Calu3 (cell line): Measurements from ENCODE around the gene ATP2A1. TPM values are rescaled to one million over a fixed set of nuclear protein-coding genes. Genes with fewer than 3 reads are reported as not detected.

Experiments
- BruUV-seq: library from RNA; stranded (reverse); fragments of 400-500 nt; replicated peaks from 2 replicates; lab custom pipeline; 2021; lab: Mats Ljungman, UMichigan
- CTCF ChIA-PET: fragments of 300-600 bp; sonication (Branson Sonifier 250); formaldehyde crosslinking; loops from one replicate; lab custom pipeline; 2022; ENCODE audit warnings: antibody characterized with exemption; lab: Charles Lee
- DNase-seq: peaks from one replicate; pipeline ENCODE4 v3.0.0; 2022
- H3K27ac Mint-ChIP-seq: one replicate; pipeline ENCODE4 v1.8.0; 2022; ENCODE audit warnings: mixed read lengths; ENCODE audit not compliant: unreplicated experiment
- H3K27me3 Mint-ChIP-seq: one replicate; pipeline ENCODE4 v1.8.0; 2022; ENCODE audit warnings: mixed read lengths; ENCODE audit not compliant: unreplicated experiment
- H3K36me3 Mint-ChIP-seq: one replicate; pipeline ENCODE4 v1.8.0; 2022; ENCODE audit warnings: mild to moderate bottlenecking, moderate library complexity, mixed read lengths; ENCODE audit not compliant: insufficient read depth, unreplicated experiment
- H3K4me1 Mint-ChIP-seq: one replicate; pipeline ENCODE4 v1.8.0; 2022; ENCODE audit warnings: mild to moderate bottlenecking, low read depth, mixed read lengths; ENCODE audit not compliant: unreplicated experiment
- H3K4me3 Mint-ChIP-seq: one replicate; pipeline ENCODE4 v1.8.0; 2022; ENCODE audit warnings: mild to moderate bottlenecking, low read depth, moderate library complexity, mixed read lengths; ENCODE audit not compliant: unreplicated experiment
- H3K9me3 Mint-ChIP-seq: one replicate; pipeline ENCODE4 v1.8.0; 2022; ENCODE audit warnings: low read depth, mixed read lengths; ENCODE audit not compliant: unreplicated experiment
- CTCF ChIP-seq: fragments of 200-600 bp; IDR thresholded peaks from one replicate; pipeline ENCODE4 v1.8.0; 2022; ENCODE audit warnings: antibody characterized with exemption; ENCODE audit not compliant: unreplicated experiment
- intact Hi-C: fragments of 100-400 bp; cut with micrococcal nuclease; formaldehyde crosslinking; loops from one replicate; pipeline ENCODE4 v1.10.0; 2022; ENCODE audit not compliant: unreplicated experiment
- total RNA-seq: library from RNA; stranded (reverse); gene quantifications from 2 replicates; pipeline ENCODE4 v1.2.3, GENCODE V29; 2022

ATP2A1 gene
- total RNA-seq, 1 experiment from 2014 or later, result 5.7 TPM

DNA sequence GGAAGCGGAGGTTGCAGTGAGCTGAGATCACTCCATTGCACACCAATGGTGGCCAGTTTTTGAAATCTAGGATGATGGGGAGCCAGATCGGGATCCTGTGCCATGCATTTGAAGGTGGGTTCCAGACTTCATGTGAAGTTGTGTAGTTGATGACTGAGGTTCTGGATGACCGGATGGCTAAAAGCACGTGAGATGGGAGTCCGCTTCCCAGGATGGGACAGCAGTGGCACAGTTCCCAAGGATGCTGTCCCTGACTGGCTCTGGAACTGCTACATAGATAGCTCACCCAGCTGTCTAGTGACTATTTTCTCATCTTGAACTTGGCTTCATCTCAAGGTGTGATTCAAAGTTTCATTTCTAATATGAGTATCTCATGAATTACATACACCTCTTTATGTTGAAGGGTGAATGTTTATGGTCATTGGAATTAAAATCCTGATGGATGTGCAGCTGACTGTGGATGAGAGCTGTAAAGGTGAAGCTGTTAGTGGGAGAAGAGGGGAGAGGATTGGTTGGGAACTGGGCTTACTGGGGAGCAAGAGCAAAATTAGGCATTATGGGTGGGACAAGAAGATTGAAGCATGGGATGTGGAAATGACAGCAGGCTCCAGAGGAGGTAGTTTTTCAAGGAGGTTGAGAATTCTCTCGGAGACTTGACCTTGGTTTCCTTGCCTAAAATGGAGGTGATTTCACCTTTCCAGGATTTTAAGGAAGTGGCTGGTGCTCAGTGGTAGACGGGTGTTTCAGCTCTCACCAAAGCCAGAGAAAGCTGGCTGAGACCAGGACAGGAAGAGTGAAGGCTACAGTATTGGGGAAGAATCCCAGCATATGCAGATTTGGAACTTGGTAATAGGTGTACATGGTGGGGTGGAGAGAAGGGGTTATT, 40.4 kb upstream of the ATP2A1 start:
- intact Hi-C loops, result no loop called here
- Mint-ChIP-seq H3K4me3 (no peak overlapping the region), H3K4me1 (peaks cover 11% of the 10 kb centered on the region), H3K27ac (peak overlapping the region; percentile 8), H3K9me3 (no peaks in the 10 kb centered on the region), H3K36me3 (peaks cover 95% of the 10 kb centered on the region), H3K27me3 (no peaks in the 10 kb centered on the region)
- TF ChIP-seq CTCF, result no peak
- no TSS peak for BruUV-seq
- CTCF ChIA-PET, result no interaction called here
- DNase-seq, result no peak

DNA sequence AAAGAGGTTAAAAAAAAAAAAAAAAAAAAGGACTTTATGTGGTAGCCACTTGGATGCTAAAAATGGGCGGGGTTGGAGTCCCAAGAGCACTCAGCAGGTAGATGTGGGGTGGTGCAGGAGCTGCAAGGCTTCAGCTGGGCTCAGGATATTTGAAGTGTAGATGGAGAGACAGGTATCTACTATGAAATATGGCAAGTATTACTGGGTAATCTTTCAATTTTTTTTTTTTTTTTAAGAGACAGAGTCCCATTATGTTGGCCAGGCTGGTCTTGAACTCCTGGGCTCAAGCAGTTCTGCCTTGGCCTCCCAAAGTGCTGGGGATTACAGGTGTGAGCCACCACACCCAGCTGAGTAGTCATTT, 39.8 kb upstream of the ATP2A1 start:
- Mint-ChIP-seq H3K36me3 (peaks cover 95% of the 10 kb centered on the region), H3K9me3 (no peaks in the 10 kb centered on the region), H3K4me1 (peaks cover 5% of the 10 kb centered on the region), H3K4me3 (no peak overlapping the region), H3K27me3 (no peaks in the 10 kb centered on the region), H3K27ac (peak overlapping the region; percentile 23)
- CTCF ChIA-PET, result no interaction called here
- no peak for TF ChIP-seq CTCF
- intact Hi-C loops, result no loop called here
- DNase-seq, result no peak
- no TSS peak for BruUV-seq

DNA sequence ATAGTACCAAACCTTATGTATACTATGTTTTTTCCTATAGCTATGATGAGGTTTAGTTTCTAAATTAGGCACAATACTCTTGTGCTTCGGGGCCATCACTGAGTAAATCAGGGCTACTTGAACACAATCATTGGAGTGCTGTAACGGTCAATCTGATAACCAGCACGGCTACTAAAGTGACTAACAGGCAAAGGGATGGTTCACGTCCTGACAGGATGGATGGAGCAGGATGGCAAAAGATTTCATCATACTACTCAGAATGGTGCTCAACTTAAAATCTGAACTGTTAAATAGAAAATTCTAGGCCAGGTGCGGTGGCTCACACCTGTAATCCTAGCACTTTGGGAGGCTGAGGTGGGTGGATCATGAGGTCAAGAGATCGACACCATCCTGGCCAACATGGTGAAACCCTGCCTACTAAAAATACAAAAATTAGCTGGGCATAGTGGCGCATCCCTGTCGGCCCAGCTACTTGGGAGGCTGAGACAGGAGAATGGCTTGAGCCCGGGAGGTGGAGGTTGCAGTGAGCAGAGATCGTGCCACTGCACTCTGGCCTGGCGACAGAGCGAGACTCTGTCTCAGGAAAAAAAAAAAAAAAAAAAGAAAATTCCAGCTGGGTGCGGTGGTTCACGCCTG, 39.2 kb upstream of the ATP2A1 start:
- peaks cover 92% of the 10 kb centered on the region for H3K36me3 Mint-ChIP-seq
- intact Hi-C loops, result no loop called here
- TF ChIP-seq CTCF, result no peak
- CTCF ChIA-PET, result no interaction called here
- peak overlapping the region; percentile 23 for H3K27ac Mint-ChIP-seq
- no peak for DNase-seq
- no TSS peak for BruUV-seq
- H3K4me1 Mint-ChIP-seq, result peaks cover under 1% of the 10 kb centered on the region
- no peaks in the 10 kb centered on the region for H3K9me3 Mint-ChIP-seq
- no peak overlapping the region for H3K4me3 Mint-ChIP-seq
- H3K27me3 Mint-ChIP-seq, result no peaks in the 10 kb centered on the region

DNA sequence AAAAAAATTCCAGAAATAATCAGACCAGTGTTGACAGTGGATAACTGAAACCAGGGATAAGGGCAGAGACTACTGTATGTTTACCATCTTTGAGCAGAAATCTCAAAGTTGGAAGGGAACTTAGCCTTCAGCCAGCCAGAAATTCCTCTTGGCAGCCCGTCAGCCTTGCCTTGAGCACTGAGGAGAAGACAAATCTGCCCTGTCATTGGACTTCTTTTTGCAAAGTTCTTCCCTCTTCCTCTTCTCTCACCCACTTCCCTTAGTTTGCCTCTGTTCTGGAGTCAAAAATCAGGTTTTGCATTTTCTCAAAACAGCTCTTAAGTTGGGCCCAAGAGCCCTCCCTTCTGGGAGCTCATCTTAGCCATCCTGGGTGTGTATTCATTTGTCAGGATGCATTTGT, 38.4 kb upstream of the ATP2A1 start:
- DNase-seq, result no peak
- H3K9me3 Mint-ChIP-seq, result no peaks in the 10 kb centered on the region
- CTCF ChIA-PET, result no interaction called here
- no peak overlapping the region for H3K4me3 Mint-ChIP-seq
- peak overlapping the region; percentile 42 for H3K27ac Mint-ChIP-seq
- H3K4me1 Mint-ChIP-seq, result peaks cover 8% of the 10 kb centered on the region
- intact Hi-C loops, result no loop called here
- peaks cover 92% of the 10 kb centered on the region for H3K36me3 Mint-ChIP-seq
- BruUV-seq, result no TSS peak
- H3K27me3 Mint-ChIP-seq, result no peaks in the 10 kb centered on the region
- TF ChIP-seq CTCF, result no peak
